Measurements from ENCODE around the gene SH3RF1.

DNA sequence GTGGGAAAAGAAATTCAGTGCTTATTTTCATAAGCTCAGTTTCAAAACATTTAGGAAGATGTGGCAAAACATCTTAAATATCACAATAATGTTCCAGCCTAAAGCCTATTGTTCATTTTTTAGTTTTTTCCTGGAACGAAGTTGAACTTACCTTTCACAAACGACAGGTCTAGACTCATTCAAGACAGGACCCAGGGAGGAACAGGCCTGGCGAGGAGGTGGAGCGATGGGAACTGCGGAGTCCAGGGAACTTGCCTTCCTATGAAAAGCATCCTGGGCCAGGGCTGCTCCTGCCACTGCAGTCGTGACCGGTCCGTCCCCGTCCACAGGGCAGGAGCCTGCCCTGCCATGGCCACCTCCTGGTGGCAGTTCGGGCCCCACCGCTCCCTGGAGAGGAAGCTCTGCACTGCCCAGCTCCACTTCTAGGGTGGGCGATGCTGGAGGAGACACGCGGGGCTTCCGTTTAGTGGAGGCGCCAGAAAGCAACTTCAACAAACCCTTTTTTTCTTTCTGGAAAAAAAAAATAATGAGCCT is 164.0 kb downstream of the SH3RF1 start:
- TF ChIP-seq, protein P1, sequence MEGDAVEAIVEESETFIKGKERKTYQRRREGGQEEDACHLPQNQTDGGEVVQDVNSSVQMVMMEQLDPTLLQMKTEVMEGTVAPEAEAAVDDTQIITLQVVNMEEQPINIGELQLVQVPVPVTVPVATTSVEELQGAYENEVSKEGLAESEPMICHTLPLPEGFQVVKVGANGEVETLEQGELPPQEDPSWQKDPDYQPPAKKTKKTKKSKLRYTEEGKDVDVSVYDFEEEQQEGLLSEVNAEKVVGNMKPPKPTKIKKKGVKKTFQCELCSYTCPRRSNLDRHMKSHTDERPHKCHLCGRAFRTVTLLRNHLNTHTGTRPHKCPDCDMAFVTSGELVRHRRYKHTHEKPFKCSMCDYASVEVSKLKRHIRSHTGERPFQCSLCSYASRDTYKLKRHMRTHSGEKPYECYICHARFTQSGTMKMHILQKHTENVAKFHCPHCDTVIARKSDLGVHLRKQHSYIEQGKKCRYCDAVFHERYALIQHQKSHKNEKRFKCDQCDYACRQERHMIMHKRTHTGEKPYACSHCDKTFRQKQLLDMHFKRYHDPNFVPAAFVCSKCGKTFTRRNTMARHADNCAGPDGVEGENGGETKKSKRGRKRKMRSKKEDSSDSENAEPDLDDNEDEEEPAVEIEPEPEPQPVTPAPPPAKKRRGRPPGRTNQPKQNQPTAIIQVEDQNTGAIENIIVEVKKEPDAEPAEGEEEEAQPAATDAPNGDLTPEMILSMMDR (IDR thresholded peaks at IDR 0.05; ENCODE audit: low read depth, low read length) = no peak
- no peak for TF ChIP-seq EZH2phosphoT487 (IDR thresholded peaks at IDR 0.05; ENCODE audit: low read depth)
